GM18867 (cell line): ENCODE results near the gene CELSR2.

ENCODE experiments used
- ATAC-seq: cut with Tn5 transposase; IDR thresholded peaks from one replicate; pipeline ENCODE4 v1.9.1; 2021; ENCODE audit warnings: mild to moderate bottlenecking, moderate library complexity; ENCODE audit not compliant: unreplicated experiment

Gene CELSR2

GRCh38 chr1:109250454-109251276 lies 1.3 kb downstream of the CELSR2 start:
- ATAC-seq: no peak

GRCh38 chr1:109251277-109252166 lies 2.2 kb downstream of the CELSR2 start:
- ATAC-seq: no peak

- ATAC-seq: no peak
Measured at GRCh38 chr1:109252167-109252892, 3.0 kb downstream of the CELSR2 start.

GRCh38 chr1:109252893-109253802 lies 3.8 kb downstream of the CELSR2 start:
- no peak for ATAC-seq

GRCh38 chr1:109253803-109254620 lies 4.7 kb downstream of the CELSR2 start:
- ATAC-seq: no peak

- no peak for ATAC-seq
Measured at GRCh38 chr1:109254621-109255096, 5.3 kb downstream of the CELSR2 start.

- ATAC-seq: no peak
Measured at GRCh38 chr1:109255097-109255651, 5.8 kb downstream of the CELSR2 start.

- ATAC-seq: no peak
Measured at GRCh38 chr1:109255678-109256077, 6.3 kb downstream of the CELSR2 start.

GRCh38 chr1:109256085-109256484 lies 6.7 kb downstream of the CELSR2 start:
- no peak for ATAC-seq

- no peak for ATAC-seq
Measured at GRCh38 chr1:109256971-109257681, 7.8 kb downstream of the CELSR2 start.

GRCh38 chr1:109257682-109258421 lies 8.5 kb downstream of the CELSR2 start:
- no peak for ATAC-seq

GRCh38 chr1:109258481-109259466 lies 9.4 kb downstream of the CELSR2 start:
- no peak for ATAC-seq

GRCh38 chr1:109259674-109260557 lies 10.6 kb downstream of the CELSR2 start:
- ATAC-seq: no peak

- ATAC-seq: no peak
Measured at GRCh38 chr1:109261006-109261405, 11.7 kb downstream of the CELSR2 start.

GRCh38 chr1:109261578-109261977 lies 12.2 kb downstream of the CELSR2 start:
- ATAC-seq: no peak
